ENCODE results near the gene PIK3C3.
A peak's percentile ranks its signal among the peaks of the same experiment; 100 is the strongest.

Gene PIK3C3

GRCh38 chr18:41954827-41955613 is at the start of gene PIK3C3:
TSS of gene PIK3C3 (plus strand) at chr18:41955234. CDS start at chr18:41955292, 58 bp downstream.
- DNase-seq = peak; percentile 96

DNA sequence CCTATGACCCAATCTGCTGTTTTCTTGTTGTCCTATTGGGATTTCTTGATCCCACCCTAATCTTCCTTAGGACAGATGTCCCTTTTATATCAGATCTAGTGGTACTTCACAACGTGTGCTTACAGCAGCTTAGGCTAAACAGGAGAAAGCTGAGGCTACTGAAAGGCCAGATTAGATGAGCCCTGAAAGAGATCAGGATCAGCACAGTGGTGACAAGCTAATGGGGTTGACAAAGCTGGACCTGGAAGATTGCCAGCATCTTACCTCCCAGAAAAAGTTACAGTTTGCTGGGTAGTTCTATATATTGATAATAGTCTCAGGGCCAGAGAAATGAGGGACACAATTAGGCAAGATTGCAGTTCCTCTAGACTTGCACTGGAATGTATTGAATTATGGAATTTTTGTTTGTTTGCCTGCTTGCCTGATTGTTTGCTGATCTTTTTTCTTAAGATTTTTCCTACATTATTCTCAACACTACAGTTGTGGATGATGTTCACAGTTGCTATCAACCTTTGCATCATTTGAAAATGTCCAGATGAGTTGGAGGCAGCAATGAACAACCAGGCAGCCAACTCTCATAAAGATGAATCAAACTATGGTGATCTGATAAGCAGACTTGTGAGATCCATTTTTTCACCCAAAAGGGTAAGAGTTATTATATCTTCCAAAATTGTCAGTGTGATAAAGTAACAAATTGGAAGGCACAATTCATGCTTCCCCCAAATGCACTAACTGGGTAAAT is 49.1 kb upstream of the PIK3C3 start:
- DNase-seq = no peak

GRCh38 chr18:41906528-41907146 is 48.4 kb upstream of the PIK3C3 start:
- DNase-seq = peak; percentile 3

DNA sequence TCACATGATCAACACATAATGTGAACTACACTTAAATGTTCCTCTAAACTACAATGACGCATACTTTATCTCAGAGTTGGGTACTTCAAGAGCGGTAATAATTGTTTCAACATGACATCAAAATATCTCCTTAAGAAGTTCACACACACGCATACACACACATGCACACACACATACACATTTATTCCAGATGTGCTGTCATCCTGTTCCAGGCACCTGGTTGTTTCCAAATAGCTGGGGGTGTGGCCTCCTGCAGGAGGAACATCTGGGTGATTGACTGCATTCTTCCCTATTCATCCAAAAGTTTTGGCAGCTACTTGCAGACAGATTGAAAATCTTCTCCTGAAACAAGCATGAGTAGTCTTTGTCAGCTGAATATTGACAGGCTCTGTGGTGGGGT is 37.9 kb upstream of the PIK3C3 start:
- no peak for DNase-seq

DNA sequence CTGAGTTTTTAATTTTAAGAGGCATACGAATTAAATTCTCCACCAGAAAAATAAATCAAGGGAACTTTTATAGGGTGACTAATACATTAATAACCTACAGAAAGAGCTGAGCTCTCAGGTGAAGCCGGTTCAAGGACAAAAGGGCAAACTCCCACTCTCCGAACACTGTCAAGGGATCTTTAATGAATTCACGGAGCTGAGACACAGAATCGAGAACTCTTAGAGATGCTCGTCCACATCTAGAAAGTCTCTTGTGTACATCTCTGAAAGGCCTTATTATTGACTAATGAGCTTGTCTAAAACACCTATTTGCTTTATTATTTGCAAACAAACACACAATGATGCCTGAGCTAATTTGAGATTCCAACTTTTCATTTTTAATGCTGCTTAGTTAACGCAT is 33.3 kb upstream of the PIK3C3 start:
- DNase-seq = no peak

GRCh38 chr18:41922176-41922575 is 32.9 kb upstream of the PIK3C3 start:
- DNase-seq = no peak

- no peak for DNase-seq
Observed at GRCh38 chr18:41922841-41923240, 32.2 kb upstream of the PIK3C3 start.

- DNase-seq = no peak
Observed at GRCh38 chr18:41923446-41923845, 31.6 kb upstream of the PIK3C3 start.

DNA sequence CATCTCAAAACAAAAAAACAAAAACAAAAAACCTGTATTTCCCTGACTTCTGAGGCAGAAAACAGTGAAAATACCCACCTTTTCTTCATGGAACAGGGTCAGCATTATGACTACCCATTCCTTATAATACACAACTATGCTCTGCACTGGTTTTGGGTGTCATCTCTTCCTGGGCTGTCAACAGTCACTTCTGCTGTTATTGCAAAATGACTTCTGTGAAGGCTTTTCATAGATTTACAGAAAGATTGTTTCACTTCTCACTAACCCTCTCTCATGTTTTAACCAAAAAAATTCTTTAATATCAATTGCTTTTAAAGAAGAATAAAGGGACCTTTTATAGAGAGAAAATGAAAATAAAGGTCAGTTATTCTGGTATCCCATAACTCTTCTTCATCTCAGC is 26.5 kb upstream of the PIK3C3 start:
- no peak for DNase-seq

DNA sequence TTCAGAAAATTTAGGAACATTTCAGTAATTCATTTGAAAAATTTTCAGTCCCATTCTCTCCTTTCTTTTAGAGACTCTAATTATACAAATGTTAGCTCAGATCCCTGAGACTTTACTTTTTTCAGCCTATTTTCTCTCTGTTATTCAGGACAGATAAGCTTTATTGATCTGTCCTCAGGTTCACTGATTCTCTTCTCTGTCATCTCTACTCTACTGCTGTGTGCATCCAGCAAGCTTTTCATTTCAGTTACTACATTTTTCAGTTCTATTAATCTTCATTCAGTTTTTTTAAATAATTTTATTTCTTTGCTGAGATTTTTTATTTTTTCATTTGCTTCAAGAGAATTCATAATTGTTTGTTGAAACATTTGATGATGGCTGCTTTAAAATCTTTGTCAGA is 22.1 kb upstream of the PIK3C3 start:
- DNase-seq = no peak

GRCh38 chr18:41933778-41934177 is 21.3 kb upstream of the PIK3C3 start:
- no peak for DNase-seq

DNA sequence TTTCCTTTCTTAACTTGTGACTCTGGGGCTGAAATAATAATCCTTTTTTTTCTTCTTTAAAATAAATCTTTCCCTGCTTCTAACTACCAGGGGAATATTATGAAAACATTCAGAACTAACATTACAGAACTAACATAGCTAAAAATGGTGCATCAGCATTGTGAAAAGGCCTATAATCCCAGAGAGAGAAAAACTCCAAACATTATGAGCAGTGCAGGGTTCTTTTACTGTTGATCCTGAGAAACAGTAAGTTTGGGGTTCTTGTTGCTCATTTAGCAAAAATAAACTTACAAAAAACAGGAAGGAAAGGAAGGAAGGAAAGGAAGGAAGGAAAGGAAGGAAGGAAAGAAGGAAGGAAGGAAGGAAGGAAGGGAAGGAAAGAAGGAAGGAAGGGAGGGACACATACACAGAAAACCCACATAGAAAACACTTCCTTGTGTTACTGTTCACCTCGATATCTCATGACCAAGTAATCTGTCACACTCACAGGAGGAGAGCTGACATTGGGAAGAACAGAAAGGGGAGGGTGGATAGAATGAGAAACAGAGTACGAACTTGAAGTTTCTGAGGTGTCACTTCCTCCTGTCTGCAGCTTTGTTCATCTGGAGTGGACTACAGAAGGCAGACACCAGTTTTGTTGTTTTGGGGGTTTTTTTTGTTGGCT is 18.4 kb upstream of the PIK3C3 start:
- no peak for DNase-seq

DNA sequence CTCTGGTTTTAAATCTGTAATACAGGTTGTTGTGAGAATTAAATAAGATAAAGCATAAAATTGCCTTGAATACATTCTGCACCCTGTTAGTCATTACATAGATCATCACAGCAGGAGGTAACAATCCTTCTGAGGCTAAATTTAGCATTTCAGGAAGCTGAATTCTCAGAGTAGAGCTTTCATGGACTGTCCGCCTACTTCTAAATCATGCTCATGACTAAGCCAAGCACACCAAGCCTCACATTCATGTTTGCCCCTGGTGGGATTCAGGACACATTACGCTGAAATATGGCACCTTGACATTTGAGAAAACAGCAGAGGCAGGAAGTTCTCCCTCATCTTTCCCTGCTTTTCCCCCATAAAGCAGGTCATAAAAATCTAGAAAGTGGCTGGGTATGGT is 16.6 kb upstream of the PIK3C3 start:
- no peak for DNase-seq

DNA sequence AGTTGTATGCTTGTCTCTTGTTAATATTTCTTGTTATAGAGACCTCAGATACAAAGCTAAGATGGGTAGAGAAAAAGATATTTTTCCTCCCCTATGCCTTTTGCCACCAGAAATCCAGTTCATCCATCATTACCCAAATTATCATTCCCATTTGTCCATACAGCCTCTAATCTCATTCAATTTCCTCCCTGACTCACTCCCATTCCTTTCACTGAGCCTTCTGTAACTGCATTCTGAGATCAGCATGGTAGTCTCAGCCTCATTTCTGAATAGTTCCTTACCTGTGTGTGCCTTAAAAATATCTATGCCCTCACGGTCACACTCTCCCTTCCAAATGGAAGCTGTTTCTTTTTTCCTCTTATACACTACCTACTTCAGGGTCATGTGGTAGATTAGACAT is 15.7 kb upstream of the PIK3C3 start:
- no peak for DNase-seq

DNA sequence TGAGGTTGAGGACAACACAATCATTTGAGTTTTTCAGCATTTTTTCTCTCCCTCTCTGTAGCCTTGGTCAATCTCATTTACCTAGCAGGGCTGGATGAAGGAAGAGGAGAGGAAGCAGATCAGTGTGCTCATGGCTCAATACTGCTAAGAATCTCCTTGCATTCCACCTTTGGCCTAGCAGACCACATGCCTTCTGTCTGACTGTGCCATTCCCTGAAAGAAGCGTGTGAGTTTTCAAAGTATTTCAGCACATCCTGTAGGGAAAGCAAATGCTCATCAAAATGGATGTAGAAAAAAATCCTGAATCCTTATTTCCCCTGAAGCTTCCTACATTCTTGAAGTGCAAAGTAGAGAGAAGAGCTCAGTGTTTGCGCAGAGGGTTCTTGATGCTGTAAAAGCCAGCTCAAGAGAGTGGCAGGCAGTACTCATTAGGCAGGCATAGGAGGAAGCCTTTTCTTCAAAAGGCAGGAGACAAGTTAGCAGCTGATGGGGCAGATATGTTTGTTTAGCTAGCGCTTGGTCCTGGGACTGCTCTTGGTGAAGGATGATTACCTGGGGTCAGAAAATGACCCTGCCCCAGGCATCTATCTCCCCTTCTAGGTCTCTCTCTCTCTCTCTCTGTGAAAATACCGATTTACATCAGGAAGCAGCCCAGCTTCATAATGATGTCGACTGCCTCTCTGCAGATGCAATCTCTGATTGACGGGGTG is 14.4 kb upstream of the PIK3C3 start:
- DNase-seq = no peak

- no peak for DNase-seq
Observed at GRCh38 chr18:41942254-41942653, 12.8 kb upstream of the PIK3C3 start.

DNA sequence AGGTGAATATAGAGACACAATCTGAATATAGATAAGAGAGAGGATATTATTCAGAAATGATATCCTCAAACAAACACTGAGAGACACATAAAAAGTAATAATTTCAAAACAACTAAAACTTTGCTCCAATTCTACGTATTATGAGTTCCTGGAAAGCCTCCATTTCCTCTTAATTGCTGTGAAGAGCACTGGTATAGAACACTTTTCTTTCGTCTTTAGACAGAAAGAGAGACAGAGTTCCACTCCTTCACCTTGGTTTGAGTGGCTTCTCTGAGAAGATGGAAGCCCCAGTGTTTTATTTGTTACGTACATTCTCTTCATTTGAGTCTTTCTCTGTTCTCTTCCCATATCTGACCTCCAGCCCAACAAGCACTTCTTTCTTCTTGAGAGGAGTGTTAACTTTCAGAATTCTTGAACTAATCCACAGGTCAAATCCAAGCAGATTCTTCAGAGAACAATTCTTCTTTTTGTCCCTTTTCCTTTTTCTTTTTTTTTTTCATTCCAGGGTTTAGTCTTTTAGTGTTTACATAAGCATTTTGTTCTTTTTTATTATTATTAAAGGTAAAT is 6.4 kb upstream of the PIK3C3 start:
- DNase-seq = no peak

DNA sequence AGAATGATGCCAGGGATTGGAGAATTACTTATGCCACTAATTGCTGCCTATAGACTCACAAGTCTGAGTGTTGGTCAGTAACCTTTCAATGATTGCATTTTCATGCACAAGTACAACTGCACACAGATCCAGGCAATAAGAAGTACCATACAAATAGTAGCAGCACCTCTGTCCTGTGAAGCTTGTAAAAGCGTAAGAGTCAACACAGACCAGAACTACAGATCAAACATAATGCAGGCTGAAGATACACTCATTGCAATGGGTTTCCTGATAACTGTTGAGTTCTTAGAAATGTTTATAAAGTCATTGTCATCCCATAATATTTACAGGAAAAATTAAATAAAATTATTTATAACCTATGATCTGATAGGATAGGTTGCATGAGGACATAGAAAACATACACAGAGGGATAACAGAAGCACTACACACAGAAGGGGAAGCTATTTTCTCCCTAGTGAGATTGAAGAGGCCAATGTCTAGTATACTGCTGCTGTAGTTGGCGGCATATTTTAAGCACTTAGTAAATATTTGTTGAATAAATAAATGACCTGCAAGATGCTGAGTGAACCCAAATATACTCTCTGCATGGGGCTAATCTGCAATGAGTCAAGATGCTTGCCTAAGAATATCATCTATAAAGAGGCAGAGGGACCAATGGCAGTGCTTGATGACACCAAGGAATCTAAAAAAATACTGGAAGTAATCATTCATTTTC is 5.7 kb upstream of the PIK3C3 start:
- no peak for DNase-seq

DNA sequence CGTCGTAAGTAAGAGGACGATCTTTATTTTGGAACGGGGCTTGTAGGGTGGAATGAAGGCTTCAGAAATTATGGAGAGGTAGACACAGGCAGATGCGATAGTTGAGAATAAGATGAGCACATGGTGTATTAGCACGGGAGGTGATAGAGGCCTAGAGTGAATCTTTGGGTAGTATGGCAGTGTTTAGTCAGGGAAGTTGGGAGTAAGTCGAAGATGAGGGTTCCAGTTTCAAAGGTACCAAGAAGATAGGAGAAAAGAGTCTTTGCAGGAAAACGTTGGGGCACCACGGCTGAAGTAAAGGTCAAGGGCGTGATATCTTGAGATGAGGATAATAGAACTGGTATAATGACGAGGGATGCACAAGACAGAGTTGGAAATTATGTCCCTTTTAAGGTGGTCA is 654 bp downstream of the PIK3C3 start:
- no peak for DNase-seq

DNA sequence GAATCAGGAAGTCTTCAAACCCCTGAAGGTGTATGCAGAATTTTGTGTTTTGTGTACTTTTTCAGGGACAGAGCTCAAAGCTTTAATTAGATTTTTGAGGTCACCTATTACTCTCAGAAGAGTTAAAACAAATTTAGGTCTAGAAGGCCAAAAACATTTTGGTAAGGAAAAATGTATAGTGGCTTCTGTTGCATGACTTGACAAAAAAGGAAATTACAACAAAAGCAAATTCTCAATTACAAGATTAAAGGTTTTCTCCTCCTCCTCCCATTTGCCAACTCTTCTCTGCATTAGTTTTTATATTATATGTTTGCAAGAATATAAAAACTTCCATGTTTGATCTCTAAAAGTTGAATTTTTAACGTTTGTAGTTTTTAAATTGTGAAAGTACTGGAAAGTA is 4.0 kb downstream of the PIK3C3 start:
- no peak for DNase-seq

DNA sequence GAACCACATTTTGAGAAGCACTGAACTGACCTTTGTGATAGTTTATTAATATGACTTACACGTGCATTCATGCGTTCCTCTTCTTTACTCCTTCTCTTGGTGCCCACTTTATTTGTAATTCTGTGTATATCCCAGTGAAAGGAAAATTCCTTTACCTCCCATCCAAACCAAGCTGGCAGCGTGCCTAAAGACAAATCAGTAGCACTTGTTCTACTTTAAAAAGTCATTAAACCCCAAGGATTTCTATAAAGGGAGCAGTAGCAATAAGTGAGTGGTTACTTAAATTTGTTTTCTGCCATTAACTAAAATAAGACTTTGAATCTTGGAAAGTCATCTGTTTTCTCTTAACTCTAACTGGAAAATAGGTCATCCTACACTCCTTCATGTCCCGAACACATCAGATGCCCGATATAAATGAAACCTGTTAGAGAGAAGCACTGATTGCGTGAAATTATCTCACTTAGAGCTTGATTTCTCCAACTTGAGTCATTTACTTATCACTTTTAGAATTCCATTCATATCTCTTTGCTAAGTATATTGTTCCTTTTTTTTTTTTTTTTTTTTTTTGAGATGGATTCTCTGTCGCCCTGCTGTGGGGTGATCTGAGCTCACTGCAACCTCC is 10.7 kb downstream of the PIK3C3 start:
- no peak for DNase-seq
